Glutamatergic neuron (in vitro differentiated cells): ENCODE results near the gene ABCC12. TPM values are rescaled to one million over a fixed set of nuclear protein-coding genes. Genes with fewer than 3 reads are reported as not detected.

Source experiments
- DNase-seq: peaks from one replicate; pipeline ENCODE4 v3.0.0; 2022
- H3K27ac Mint-ChIP-seq: one replicate; pipeline ENCODE4 v1.8.0; 2020; ENCODE audit warnings: mild to moderate bottlenecking, mixed read lengths, inconsistent platforms; ENCODE audit not compliant: unreplicated experiment
- H3K27me3 Mint-ChIP-seq: one replicate; pipeline ENCODE4 v1.8.0; 2020; ENCODE audit warnings: mild to moderate bottlenecking, moderate library complexity, mixed read lengths, inconsistent platforms; ENCODE audit not compliant: unreplicated experiment
- H3K36me3 Mint-ChIP-seq: one replicate; pipeline ENCODE4 v1.8.0; 2020; ENCODE audit warnings: mild to moderate bottlenecking, mixed read lengths, inconsistent platforms; ENCODE audit not compliant: unreplicated experiment
- H3K4me1 Mint-ChIP-seq: one replicate; pipeline ENCODE4 v1.8.0; 2020; ENCODE audit warnings: mild to moderate bottlenecking, low read depth, mixed read lengths, inconsistent platforms; ENCODE audit not compliant: unreplicated experiment
- H3K4me3 Mint-ChIP-seq: one replicate; pipeline ENCODE4 v1.8.0; 2020; ENCODE audit warnings: mild to moderate bottlenecking, mixed read lengths, inconsistent platforms; ENCODE audit not compliant: unreplicated experiment
- H3K9me3 Mint-ChIP-seq: one replicate; pipeline ENCODE4 v1.8.0; 2020; ENCODE audit warnings: mild to moderate bottlenecking, moderate library complexity, mixed read lengths, inconsistent platforms; ENCODE audit not compliant: unreplicated experiment
- CTCF ChIP-seq: fragments of 200-600 bp; sonication (generic); IDR thresholded peaks from one replicate; pipeline ENCODE4 v1.5.0; 2021; ENCODE audit not compliant: partially characterized antibody, unreplicated experiment
- total RNA-seq: library from RNA; stranded (reverse); fragmentation: NEBNext Ultra II Directional; extraction: Animal tissue kit (Norgen Biotek cat#: 25700); gene quantifications from one replicate; pipeline ENCODE4 v1.2.1, GENCODE V29; 2021; ENCODE audit not compliant: unreplicated experiment

The ABCC12 gene
- total RNA-seq, 1 donor from 2014 or later = not detected

- Mint-ChIP-seq H3K36me3 (peaks cover 4% of the 10 kb centered on the region), H3K4me1 (no peaks in the 10 kb centered on the region)
- DNase-seq = no peak
Measured at GRCh38 chr16:48197294-48197693, 41.5 kb upstream of the ABCC12 start.

GRCh38 chr16:48194828-48195556, 39.2 kb upstream of the ABCC12 start:
- no peak for TF ChIP-seq CTCF
- Mint-ChIP-seq H3K4me1 (no peaks in the 10 kb centered on the region), H3K27me3 (no peaks in the 10 kb centered on the region), H3K9me3 (peaks cover 1% of the 10 kb centered on the region), H3K27ac (no peak overlapping the region), H3K36me3 (peaks cover 4% of the 10 kb centered on the region), H3K4me3 (no peak overlapping the region)
- no peak for DNase-seq

More at GRCh38 chr16:48197294-48197693, 41.5 kb upstream of the ABCC12 start:
- peaks cover 1% of the 10 kb centered on the region for H3K9me3 Mint-ChIP-seq
- H3K27me3 Mint-ChIP-seq = no peaks in the 10 kb centered on the region
- no peak overlapping the region for H3K27ac Mint-ChIP-seq
- TF ChIP-seq CTCF = no peak
- no peak overlapping the region for H3K4me3 Mint-ChIP-seq

GRCh38 chr16:48193846-48194245, 38.1 kb upstream of the ABCC12 start:
- Mint-ChIP-seq H3K9me3 (peaks cover 3% of the 10 kb centered on the region), H3K27ac (no peak overlapping the region), H3K36me3 (peaks cover 4% of the 10 kb centered on the region), H3K4me3 (no peak overlapping the region), H3K4me1 (no peaks in the 10 kb centered on the region), H3K27me3 (peaks cover 1% of the 10 kb centered on the region)
- TF ChIP-seq CTCF = no peak
- no peak for DNase-seq

- H3K27me3 Mint-ChIP-seq = peaks cover 1% of the 10 kb centered on the region
- no peak overlapping the region for H3K27ac Mint-ChIP-seq
- no peaks in the 10 kb centered on the region for H3K4me1 Mint-ChIP-seq
- no peak overlapping the region for H3K4me3 Mint-ChIP-seq
- DNase-seq = no peak
- peaks cover 1% of the 10 kb centered on the region for H3K9me3 Mint-ChIP-seq
- no peaks in the 10 kb centered on the region for H3K36me3 Mint-ChIP-seq
- TF ChIP-seq CTCF = no peak
Measured at GRCh38 chr16:48188449-48189102, 32.8 kb upstream of the ABCC12 start.

- peaks cover 1% of the 10 kb centered on the region for H3K27me3 Mint-ChIP-seq
- DNase-seq = no peak
- H3K4me1 Mint-ChIP-seq = no peaks in the 10 kb centered on the region
- H3K36me3 Mint-ChIP-seq = no peaks in the 10 kb centered on the region
- no peak for TF ChIP-seq CTCF
- no peak overlapping the region for H3K27ac Mint-ChIP-seq
- peaks cover 1% of the 10 kb centered on the region for H3K9me3 Mint-ChIP-seq
- H3K4me3 Mint-ChIP-seq = no peak overlapping the region
Measured at GRCh38 chr16:48187779-48188178, 32.0 kb upstream of the ABCC12 start.
